Measurements from ENCODE around the gene CDHR5. TPM values are rescaled to one million over a fixed set of nuclear protein-coding genes. Genes with fewer than 3 reads are reported as not detected.

Gene CDHR5
- polyA plus RNA-seq, 1 of the 3 experiments (the other 2 are of a cell fraction): not detected

GRCh38 chr11:641806-642370, 17.1 kb upstream of the CDHR5 start:
- Histone ChIP-seq H3K9ac (no peak overlapping the region), H3K4me3 (ENCODE audit: low read depth in 2 of 2, low read length in 1 of 2) (no peak overlapping the region), H3K4me1 (ENCODE audit: control insufficient read depth in 1 of 2, insufficient read depth in 2 of 2, low read depth in 1 of 2, low read length in 1 of 2) (peaks cover 0 to 10% of the 10 kb centered on the region in 2 experiments; a peak in 1 of 4 replicates), H3K9me3 (no peaks in the 10 kb centered on the region), H3K79me2 (ENCODE audit: insufficient read depth) (no peaks in the 10 kb centered on the region), H4K20me1 (ENCODE audit: insufficient read depth) (no peaks in the 10 kb centered on the region), H2AFZ (ENCODE audit: low read depth) (no peak overlapping the region), H3K27me3 (ENCODE audit: insufficient read depth) (no peaks in the 10 kb centered on the region), H3K4me2 (no peak overlapping the region), H3F3A (replicated peaks; ENCODE audit: insufficient read depth) (no peaks in the 10 kb centered on the region), H3K36me3 (replicated peaks in 1 of 2; ENCODE audit: control insufficient read depth in 1 of 2, insufficient read depth in 2 of 2, low read length in 1 of 2) (peaks cover 0 to 5% of the 10 kb centered on the region in 2 experiments), H3K27ac (ENCODE audit: low read depth in 2 of 2, low read length in 1 of 2) (no peak overlapping the region), H3K9me2 (no peaks in the 10 kb centered on the region)
- CTCF ChIA-PET: interaction anchor here (1.1 to 1.6 kb wide), 2 partner anchors 63 to 88 kb away, joined by 3 read pairs; no protein-coding TSS in a partner anchor
- TF ChIP-seq REST (IDR thresholded peaks at IDR 0.05; ENCODE audit: low read depth, low read length) (no peak), TAF1 (IDR thresholded peaks at IDR 0.05; ENCODE audit: borderline replicate concordance, low read depth, low read length) (no peak), YY1 (IDR thresholded peaks at IDR 0.05; ENCODE audit: low read depth) (no peak), USF1 (IDR thresholded peaks at IDR 0.05; ENCODE audit: borderline replicate concordance, low read depth) (no peak), FOXM1 (IDR thresholded peaks at IDR 0.05; ENCODE audit: low read depth) (no peak), ELF1 (IDR thresholded peaks at IDR 0.05) (no peak), CHD2 (IDR thresholded peaks at IDR 0.05; ENCODE audit: low read length, partially characterized antibody) (no peak), MXI1 (IDR thresholded peaks at IDR 0.05; ENCODE audit: low read depth, low read length) (no peak), TCF12 (IDR thresholded peaks at IDR 0.05) (no peak), IRF3 (IDR thresholded peaks at IDR 0.05; ENCODE audit: low read depth, low read length) (no peak), GATA2 (CRISPR knock-in tag; IDR thresholded peaks at IDR 0.05) (no peak), RCOR1 (IDR thresholded peaks at IDR 0.05; ENCODE audit: low read length) (no peak), FOSL2 (IDR thresholded peaks at IDR 0.05; ENCODE audit: borderline replicate concordance, low read depth) (no peak), EZH2phosphoT487 (IDR thresholded peaks at IDR 0.05; ENCODE audit: borderline replicate concordance, low read depth) (no peak), RXRA (IDR thresholded peaks at IDR 0.05; ENCODE audit: borderline replicate concordance, low read depth) (no peak), NRF1 (IDR thresholded peaks at IDR 0.05; ENCODE audit: low read depth, low read length) (no peak)
- TF ChIP-seq, protein P1, sequence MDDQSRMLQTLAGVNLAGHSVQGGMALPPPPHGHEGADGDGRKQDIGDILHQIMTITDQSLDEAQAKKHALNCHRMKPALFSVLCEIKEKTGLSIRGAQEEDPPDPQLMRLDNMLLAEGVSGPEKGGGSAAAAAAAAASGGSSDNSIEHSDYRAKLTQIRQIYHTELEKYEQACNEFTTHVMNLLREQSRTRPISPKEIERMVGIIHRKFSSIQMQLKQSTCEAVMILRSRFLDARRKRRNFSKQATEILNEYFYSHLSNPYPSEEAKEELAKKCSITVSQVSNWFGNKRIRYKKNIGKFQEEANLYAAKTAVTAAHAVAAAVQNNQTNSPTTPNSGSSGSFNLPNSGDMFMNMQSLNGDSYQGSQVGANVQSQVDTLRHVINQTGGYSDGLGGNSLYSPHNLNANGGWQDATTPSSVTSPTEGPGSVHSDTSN (IDR thresholded peaks at IDR 0.05): no peak
- TF ChIP-seq, protein P2, sequence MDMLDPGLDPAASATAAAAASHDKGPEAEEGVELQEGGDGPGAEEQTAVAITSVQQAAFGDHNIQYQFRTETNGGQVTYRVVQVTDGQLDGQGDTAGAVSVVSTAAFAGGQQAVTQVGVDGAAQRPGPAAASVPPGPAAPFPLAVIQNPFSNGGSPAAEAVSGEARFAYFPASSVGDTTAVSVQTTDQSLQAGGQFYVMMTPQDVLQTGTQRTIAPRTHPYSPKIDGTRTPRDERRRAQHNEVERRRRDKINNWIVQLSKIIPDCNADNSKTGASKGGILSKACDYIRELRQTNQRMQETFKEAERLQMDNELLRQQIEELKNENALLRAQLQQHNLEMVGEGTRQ (IDR thresholded peaks at IDR 0.05; ENCODE audit: borderline replicate concordance, low read depth, low read length): no peak
- peak; percentile 32 for DNase-seq
- WGBS (ENCODE audit: low lambda C conversion rate): 96% methylated on average over 18 of the region's 19 CpGs
- POLR2A ChIA-PET: interaction anchor here (1.1 kb wide), 1 partner anchor 20 kb away, joined by 3 read pairs; no protein-coding TSS in a partner anchor
